ENCODE measurements around the gene HOXB6.

The HOXB6 gene

DNA sequence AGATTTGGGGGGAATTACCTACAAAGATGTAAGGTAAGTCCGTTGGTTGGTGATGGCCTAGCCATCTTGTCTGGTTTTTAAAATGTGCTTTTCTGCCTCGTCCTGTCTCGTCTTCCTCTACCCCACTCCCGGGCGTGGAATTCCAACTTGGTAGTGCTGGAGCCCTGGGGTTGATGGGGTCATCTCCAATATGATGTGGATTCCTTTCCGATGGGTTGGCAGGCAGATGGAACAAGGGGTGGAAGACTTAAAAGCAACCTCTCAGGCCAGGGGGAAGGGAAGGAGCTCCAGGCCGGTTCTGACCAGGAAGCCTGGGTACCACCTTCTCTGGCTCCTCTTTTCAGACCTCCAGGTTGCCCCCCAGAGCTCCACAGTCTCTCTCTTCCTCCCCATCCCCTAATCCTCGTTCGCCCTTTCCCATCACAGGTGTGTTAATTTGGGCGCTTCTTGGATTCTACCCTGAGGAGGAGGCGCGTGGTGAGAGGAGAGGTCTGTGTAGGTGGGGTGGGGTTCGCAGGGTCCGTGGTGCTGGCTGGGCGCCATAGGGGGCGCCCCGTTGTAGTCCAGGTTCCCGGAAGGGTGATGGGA lies 54.8 kb downstream of the HOXB6 start:
- H3K4me3 ChIP-seq (ENCODE audit: control insufficient read depth, low read depth, low read length): peak overlapping the region; percentile 24
- TF ChIP-seq, protein P1, sequence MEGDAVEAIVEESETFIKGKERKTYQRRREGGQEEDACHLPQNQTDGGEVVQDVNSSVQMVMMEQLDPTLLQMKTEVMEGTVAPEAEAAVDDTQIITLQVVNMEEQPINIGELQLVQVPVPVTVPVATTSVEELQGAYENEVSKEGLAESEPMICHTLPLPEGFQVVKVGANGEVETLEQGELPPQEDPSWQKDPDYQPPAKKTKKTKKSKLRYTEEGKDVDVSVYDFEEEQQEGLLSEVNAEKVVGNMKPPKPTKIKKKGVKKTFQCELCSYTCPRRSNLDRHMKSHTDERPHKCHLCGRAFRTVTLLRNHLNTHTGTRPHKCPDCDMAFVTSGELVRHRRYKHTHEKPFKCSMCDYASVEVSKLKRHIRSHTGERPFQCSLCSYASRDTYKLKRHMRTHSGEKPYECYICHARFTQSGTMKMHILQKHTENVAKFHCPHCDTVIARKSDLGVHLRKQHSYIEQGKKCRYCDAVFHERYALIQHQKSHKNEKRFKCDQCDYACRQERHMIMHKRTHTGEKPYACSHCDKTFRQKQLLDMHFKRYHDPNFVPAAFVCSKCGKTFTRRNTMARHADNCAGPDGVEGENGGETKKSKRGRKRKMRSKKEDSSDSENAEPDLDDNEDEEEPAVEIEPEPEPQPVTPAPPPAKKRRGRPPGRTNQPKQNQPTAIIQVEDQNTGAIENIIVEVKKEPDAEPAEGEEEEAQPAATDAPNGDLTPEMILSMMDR (conservative IDR thresholded peaks at IDR 0.05; ENCODE audit: control insufficient read depth, insufficient read depth, low read depth, low read length): no peak
- DNase-seq (ENCODE audit: low read depth): peak; percentile 77

DNA sequence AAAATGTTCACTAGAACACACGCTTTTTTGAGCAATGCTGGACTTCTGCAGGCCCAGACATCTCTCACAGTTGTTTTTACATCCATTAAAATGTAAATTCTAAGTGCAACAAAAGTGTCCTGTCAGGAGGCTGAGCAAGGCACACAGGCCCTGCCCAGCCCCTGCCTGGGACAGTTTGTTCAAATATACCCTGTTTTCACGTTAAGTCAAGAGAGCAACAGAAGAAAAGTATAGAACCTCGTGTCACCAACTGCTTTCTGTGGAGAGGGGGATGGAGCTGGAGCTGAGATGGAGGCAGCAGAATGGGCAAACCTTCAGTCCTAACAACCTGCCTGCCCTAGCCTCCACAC lies 55.5 kb downstream of the HOXB6 start:
- TF ChIP-seq, protein P1 (conservative IDR thresholded peaks at IDR 0.05; ENCODE audit: control insufficient read depth, insufficient read depth, low read depth, low read length): no peak

DNA sequence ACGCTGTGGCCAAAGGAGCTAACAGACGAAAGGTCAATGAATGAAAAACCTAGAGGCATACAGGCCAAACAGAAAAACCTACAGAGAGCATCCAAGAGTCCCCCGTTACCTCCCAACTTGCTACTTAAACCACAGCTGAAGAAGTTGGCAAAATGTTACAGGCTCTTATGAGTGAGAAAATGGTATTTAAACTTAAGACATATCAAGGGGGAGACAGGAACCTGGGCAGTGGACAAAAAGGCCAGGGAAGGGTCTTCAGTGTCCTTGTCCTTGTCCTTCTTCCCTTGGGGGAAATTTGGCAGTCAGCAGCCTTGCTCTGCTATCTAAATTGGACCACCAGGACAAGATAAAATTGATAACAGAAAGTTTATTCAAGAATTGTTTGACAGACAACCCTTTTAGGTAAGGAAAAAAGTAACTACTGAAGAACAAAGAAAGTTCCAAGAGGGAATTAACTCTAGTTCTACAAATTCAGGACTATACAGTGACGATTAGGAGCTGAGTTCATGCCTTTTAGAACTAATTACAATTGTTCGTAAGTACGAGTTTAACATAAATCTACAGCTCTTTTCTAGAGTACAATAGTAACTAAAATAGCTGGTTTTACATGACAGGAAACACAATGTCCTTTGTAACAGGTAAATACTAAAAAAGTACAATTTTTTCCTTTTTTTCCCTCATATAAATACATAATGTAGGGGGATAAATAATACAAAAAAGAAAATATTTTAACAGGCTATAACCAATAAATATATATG lies 56.1 kb downstream of the HOXB6 start:
- TF ChIP-seq, protein P1 (conservative IDR thresholded peaks at IDR 0.05; ENCODE audit: control insufficient read depth, insufficient read depth, low read depth, low read length): no peak
- DNase-seq (ENCODE audit: low read depth): no peak
- H3K4me3 ChIP-seq (ENCODE audit: control insufficient read depth, low read depth, low read length): no peak overlapping the region

More for the DNA sequence above, 55.5 kb downstream of the HOXB6 start:
- no peak for DNase-seq (ENCODE audit: low read depth)
- H3K4me3 ChIP-seq (ENCODE audit: control insufficient read depth, low read depth, low read length): no peak overlapping the region

DNA sequence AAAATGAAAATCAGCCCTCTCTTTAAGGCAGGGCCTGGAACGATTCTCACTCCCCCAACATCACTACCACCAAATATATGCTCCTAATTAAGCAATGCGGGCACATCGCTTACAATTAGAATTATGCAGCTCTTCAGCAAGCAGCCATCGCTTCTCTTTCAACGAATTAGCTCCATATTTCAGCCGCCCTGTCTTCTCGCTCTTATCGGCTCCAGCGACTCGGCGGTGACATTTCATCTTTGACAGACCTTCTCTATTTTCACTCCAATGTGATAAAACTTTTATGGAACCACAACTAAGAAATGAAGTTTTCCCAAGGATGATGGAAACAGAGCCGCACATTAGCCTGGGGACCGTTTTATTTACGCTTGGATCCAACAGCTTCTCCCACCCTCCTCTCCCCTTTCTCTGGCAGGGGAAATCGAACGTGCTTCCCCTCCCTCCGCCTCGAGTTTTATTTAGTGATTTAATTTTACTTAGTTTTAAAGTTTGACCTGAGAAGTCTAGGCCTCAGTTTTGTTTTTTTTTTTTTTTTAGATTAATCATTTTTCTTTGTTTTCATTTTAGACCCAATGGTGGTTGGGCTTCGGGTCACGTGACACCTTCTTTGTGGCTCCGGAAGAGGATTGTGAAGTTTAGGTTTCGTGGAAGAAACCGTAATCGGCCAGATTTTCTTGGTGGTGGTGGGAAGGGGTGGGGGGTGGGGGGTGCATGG lies 56.8 kb downstream of the HOXB6 start:
- TF ChIP-seq, protein P1 (conservative IDR thresholded peaks at IDR 0.05; ENCODE audit: control insufficient read depth, insufficient read depth, low read depth, low read length): no peak
- DNase-seq (ENCODE audit: low read depth): peak; percentile 78

DNA sequence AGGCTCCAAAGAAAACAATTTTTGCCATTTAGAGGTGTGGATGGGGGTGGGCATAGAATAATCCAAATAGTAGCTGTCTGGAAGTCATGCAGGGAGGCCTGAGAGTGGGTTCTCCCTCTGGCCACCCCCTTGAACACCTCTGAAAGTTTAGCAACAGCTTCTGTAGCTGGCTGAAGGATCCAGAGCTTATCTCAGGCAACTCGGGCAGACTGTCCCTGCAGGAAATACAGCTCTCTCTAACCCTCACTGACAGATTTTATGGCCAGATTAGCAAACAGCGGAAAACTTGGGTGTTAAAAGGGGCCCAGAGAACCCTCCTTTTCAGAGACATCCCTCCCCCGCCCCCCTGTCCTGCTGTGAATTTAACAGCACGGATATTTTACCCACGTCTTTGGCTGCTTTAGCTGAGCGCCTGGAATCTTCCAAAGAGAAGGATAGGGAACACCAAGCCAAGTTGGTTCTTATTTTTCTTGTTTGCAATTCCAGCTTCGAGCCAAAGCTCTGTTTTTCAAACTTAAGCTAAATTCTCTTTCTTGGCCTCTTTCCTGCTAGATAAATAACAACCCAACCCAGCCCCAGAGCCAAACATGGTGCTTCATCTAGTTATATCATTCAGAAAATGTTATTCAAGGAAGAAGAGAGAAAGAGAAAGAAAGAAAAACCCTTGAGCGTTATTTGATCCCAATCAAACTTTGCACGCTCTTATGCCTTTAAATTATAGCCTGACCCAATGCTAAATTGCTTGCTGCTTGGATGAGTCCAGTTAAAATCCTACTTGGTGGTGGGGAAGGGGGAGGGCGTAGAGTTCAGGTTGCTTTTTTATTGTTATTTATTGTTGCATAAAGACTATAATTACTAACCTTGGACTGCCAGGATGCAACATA lies 57.6 kb downstream of the HOXB6 start:
- TF ChIP-seq, protein P1 (conservative IDR thresholded peaks at IDR 0.05; ENCODE audit: control insufficient read depth, insufficient read depth, low read depth, low read length): no peak
- peak overlapping the region; percentile 44 for H3K4me3 ChIP-seq (ENCODE audit: control insufficient read depth, low read depth, low read length)
- no peak for DNase-seq (ENCODE audit: low read depth)

More for the DNA sequence above, 56.8 kb downstream of the HOXB6 start:
- H3K4me3 ChIP-seq (ENCODE audit: control insufficient read depth, low read depth, low read length): peak overlapping the region; percentile 44
